ENCODE measurements around the gene TMEM198.

Gene TMEM198

GRCh38 chr2:219509780-219510511 is 33.9 kb upstream of the TMEM198 start:
- no peak for DNase-seq

GRCh38 chr2:219510512-219511135 is 33.2 kb upstream of the TMEM198 start:
- no peak for DNase-seq

- no peak for DNase-seq
Measured at GRCh38 chr2:219511547-219512325, 32.1 kb upstream of the TMEM198 start.

DNA sequence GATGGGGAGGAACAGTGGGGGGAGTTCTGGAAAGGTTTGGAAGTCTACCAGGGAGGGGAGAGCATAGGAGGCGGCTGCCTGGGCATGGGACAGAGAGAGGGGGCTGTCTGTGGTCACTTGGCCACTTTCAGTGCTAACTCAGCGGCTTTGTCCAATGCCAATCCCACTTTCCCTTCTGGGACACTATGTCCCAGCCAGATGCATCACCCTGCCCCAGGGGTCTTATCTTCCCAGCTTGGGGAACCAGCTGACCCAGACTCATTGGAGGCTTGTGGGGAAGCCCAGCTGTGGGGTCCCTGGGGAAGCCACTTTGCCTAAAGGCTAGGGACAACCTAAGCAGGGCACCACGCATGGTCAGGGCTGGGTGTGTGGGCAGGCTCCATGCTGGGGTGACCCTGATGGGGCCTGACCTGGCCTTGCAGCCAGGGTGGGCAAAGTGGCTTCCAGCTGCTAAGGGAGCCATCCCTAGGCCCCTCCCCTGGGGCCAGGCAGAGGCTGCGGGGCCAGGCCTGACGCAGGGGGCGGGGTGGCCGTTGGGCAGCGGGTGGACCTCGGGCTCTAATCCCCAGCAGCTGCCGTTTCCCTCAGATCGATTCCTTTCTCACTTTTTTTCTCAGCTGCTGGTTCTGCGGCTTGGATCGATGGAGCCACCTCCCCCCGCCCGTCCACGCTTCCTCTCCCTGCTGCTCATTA is 31.2 kb upstream of the TMEM198 start:
- DNase-seq: no peak

DNA sequence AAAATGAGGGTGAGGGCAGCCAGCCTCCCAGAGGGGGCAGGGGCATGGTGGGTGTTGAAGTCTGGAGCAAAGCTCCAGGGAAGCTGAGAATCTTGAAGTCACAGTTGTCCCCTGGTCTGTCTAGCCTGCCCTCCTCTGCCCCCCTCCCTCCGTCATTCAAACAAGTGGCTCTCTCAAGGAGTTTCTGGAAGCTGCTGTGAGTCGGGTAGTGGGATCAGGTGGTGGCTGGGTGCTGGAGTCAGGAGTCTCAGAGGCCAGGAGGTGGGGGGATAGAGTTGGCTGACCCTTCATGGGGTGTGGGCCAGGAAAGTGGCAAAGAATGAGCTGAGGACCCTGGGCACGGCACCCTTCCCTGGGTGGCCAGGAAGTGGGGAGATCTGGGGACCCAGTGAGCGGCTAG is 30.0 kb upstream of the TMEM198 start:
- no peak for DNase-seq

- DNase-seq: no peak
Measured at GRCh38 chr2:219514196-219514761, 29.5 kb upstream of the TMEM198 start, which contains the start of gene ASIC4. Gene ASIC4 (plus strand): TSS chr2:219514482. CDS start chr2:219514725, 243 bp downstream.

GRCh38 chr2:219514836-219515235 is 29.0 kb upstream of the TMEM198 start:
- DNase-seq: no peak

DNA sequence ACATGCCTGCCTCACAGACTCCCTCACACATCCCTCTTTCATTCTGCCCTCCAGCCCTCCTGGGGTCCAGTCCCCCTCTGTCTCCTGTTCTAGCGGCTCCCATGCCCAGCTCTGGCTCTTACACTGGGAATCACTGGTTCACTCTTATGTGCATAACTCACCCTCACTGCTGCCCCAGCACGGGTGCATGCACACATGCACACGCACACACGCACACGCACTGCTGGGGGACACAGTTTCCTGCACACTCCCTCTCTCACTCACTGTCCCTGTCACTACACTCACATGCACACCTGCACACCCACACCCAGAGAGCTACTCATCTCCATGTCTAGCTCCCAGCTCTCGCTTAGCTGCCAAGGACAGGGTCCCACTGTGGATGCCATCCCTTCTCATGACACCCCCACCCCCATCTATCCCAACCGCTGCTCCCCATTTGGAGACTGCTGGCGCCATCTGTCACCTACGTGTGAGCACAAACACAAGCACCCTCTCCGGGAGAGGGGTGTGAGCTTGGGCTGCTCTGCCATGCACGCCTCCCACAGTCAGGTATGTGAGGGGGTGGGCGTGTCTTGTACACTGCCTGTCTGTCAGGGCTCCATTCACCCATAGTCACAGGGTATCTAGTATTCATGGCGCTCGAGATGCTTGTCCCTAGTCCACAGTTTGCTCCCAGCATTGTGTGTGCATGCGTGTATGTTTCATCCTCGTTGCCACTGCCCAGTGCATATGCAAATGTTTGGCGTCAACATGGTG is 27.8 kb upstream of the TMEM198 start:
- no peak for DNase-seq

DNA sequence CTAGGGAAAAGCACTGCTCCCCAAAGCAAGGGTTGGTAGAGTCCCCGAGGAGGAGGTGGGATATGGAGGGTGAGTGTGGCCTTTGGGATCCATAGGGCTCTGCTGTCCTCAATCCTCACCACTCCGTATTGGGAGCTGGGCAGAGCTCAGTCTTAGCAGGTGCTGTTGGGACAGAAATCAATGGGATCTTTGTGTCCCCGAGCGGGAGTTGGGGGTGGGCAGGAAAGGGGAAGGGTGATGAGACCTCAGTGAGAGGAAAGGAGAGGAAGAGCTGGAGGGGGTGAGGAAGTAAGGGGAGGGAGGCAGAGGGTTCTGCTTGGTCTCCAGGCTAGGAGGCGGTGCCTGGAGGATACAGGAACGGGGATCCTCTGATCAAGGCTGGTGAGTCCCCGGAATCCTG is 26.9 kb upstream of the TMEM198 start:
- no peak for DNase-seq

DNA sequence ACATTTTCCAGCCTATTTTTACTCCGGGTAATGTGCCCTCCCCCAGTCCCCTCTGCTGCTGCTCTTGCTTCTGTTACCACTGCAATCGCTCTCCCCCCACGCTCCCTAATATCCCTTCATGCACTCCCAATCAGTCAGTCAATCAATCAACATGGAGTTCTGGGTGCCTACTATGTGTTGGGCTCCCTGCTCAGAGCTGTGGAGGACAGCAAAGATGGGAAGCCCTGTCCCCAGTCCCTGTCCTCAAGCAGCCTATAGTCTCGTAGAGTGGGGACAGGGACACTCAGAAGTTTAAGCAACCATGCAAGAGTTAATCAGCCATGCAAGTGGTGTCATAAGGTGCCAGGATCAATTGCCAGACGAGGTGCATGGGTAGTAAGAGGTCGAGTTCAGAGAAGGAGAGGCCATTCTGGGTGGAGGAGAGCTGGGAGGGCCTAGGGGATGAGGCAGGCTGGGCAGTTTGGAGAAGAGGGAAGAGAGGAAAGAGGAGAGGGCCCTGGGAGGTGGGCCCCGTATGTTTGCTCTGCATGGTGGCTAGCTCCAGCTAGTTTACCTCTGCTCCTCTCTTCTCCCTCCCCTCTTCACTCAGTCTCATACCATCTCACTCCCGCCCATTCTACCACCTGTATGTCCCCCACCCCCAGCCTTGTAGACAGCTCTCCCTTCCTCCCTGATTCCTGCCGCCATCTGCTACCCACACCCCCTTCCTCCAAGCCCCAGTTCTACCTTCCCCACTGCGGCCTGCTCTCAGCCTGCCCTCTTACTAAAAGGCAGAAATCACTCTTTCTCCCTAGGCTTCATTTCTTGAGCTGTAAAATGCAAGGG is 25.7 kb upstream of the TMEM198 start:
- no peak for DNase-seq

GRCh38 chr2:219519526-219519916 is 24.3 kb upstream of the TMEM198 start:
- DNase-seq: no peak

DNA sequence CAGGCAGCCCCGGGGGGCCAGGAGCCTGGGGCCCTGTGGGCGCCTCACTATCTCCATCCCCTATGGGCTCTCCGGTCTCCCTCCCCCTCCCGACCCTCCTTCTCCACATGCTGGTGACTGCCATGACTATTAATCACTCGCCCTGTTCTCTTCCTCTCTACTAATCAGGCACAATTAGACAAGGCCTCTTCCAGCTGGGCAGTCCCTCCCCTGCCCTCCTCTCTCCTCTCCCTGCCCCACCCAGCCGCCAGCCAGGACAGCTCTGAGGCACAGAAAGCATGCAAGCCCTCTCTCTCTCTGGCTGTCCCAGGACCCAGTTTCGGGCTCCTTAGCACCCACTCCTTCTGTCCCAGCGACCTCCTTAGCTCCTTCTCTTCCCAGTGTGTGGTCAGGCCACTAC is 23.7 kb upstream of the TMEM198 start:
- DNase-seq: no peak

DNA sequence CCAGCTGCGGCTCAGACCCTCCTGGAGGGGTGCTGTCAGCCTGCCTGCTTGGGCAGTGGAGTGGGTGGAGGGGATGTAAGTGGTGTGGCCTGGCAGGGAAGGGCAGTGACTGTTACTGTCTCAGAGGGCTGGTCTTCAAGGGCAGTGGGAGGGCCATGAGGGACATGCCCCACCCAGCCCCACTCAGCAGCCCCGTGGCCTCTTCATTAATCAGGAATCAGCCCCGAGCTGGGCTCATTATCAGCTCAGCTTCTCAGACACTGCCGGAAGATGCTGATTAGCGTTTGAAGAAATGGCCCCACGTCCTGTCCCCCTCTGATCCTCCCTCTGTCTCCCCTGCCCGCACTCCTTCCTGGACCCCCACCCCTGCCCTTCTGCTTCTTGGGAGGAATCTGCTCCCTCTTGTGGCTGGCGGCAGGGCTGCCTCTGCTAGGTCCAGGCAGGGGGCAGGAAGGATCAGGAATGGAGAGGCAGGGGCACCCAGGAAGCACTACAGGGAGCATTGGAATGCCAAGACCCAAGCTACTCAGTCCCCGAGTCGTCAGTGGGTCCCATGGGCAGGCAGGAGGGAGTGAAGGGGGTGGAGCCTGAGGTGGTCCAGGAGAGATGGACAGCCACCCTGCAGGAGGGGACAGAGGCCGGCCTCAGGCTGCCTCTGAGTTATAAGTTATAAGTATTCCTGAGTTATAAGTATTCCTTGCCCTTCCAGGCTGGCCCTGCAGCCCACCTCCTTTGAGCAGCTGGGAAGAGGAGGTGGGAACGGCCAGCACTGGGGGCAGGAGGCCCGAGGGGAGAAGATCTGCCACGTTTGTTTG is 22.6 kb upstream of the TMEM198 start:
- DNase-seq: no peak

- no peak for DNase-seq
Measured at GRCh38 chr2:219522111-219523030, 21.5 kb upstream of the TMEM198 start.

GRCh38 chr2:219523031-219523671 is 20.7 kb upstream of the TMEM198 start:
- DNase-seq: no peak

- DNase-seq: no peak
Measured at GRCh38 chr2:219524817-219525216, 19.0 kb upstream of the TMEM198 start.

DNA sequence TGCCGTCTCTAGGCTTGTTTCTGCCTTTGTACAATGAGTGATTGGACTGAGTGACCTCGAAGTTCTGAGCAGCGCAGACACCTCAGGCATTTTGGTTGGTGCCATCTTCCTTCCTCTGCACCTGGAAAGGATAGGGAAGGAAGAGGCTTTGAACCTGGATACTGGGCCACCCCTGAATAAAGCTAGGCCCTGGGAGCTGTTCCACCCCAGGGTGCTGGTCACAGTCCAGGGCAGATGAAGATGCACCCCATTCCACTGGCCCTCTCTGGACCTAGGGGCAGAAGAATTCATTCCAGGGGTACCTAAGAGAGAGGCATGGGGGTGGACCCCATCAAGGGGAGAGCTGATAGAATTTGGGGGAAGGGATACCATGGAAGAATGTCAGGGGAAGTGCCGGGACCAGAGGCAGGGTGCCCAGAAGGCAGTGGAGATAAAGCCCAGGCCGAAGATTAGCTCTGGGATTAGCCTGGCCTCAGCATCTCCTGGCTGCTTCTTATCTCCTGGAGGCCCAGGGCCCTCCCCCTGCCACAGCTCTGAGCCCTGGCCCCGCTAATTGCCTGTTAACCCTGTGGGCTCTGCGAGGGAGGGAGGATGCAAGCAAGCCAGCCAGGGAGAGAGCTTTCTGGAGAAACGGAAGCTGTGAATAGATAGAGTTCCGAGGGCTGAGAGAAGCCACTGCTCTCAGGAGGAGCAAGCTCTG is 18.1 kb upstream of the TMEM198 start:
- DNase-seq: no peak
